ENCODE results near the gene PWP1.

DNA sequence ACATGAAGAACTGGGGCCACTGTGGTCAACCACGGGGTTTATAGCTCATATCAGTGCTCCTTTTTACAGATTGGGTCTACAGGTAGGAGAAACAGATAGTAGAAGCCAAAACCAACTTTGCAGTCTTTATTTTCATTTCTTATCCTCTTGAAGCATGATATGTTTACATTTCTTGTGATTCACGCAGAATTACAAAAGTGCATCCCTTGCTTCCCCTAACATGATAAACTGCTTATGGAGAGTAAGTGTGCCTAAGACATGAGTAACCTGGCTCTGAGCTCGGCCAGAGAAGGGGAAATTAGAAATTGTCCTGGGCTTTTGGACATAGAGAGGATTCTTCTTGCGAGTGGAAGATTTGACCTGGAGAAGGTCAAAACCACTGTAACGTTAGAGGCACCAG, 18.4 kb downstream of the PWP1 start:
- TF ChIP-seq CTCF (IDR thresholded peaks at IDR 0.05; ENCODE audit: low read length) (no peak), EZH2phosphoT487 (IDR thresholded peaks at IDR 0.05; ENCODE audit: low read length) (no peak)

Measured in MM.1S (cell line).